Kidney glomerular epithelial cell (primary cell): ENCODE data around the gene MUCL1.
"Not testable (repeated sequence)": the region's sequence is repeated elsewhere in the genome, so short reads cannot be mapped to it uniquely, and the experiment has no call there.

ENCODE experiments used
- DNase-seq: peaks from one replicate; lab custom pipeline; 2025; lab: John Stamatoyannopoulos, UW

The MUCL1 gene

GRCh38 chr12:54853933-54854538 lies at the start of gene MUCL1:
Gene MUCL1 (plus strand): TSS chr12:54854516. CDS start chr12:54854583, 67 bp downstream.
- DNase-seq, result peak; percentile 41

- DNase-seq, result no peak
Measured at GRCh38 chr12:54821676-54822075, 32.6 kb upstream of the MUCL1 start.

- no peak for DNase-seq
Measured at GRCh38 chr12:54824402-54824801, 29.9 kb upstream of the MUCL1 start.

- no peak for DNase-seq
Measured at GRCh38 chr12:54829511-54829910, 24.8 kb upstream of the MUCL1 start.

GRCh38 chr12:54830199-54830598 lies 24.1 kb upstream of the MUCL1 start:
- no peak for DNase-seq

- DNase-seq, result no peak
Measured at GRCh38 chr12:54831631-54832030, 22.7 kb upstream of the MUCL1 start.

GRCh38 chr12:54840244-54840865 lies 14.0 kb upstream of the MUCL1 start:
- no peak for DNase-seq

GRCh38 chr12:54857406-54857805 lies 3.1 kb downstream of the MUCL1 start:
- no peak for DNase-seq

- no peak for DNase-seq
Measured at GRCh38 chr12:54858562-54858961, 4.2 kb downstream of the MUCL1 start.

GRCh38 chr12:54859502-54859901 lies 5.2 kb downstream of the MUCL1 start:
- DNase-seq, result no peak

- DNase-seq, result no peak
Measured at GRCh38 chr12:54861927-54862326, 7.6 kb downstream of the MUCL1 start.

GRCh38 chr12:54863948-54864618 lies 9.8 kb downstream of the MUCL1 start:
- no peak for DNase-seq

GRCh38 chr12:54865683-54866324 lies 11.5 kb downstream of the MUCL1 start:
- DNase-seq, result no peak

- DNase-seq, result no peak
Measured at GRCh38 chr12:54868690-54869089, 14.4 kb downstream of the MUCL1 start.

- DNase-seq, result no peak
Measured at GRCh38 chr12:54870048-54870447, 15.7 kb downstream of the MUCL1 start.

GRCh38 chr12:54870617-54871016 lies 16.3 kb downstream of the MUCL1 start:
- no peak for DNase-seq

GRCh38 chr12:54879150-54879549 lies 24.8 kb downstream of the MUCL1 start:
- no peak for DNase-seq

GRCh38 chr12:54879579-54879978 lies 25.3 kb downstream of the MUCL1 start:
- no peak for DNase-seq

- no peak for DNase-seq
Measured at GRCh38 chr12:54882079-54882478, 27.8 kb downstream of the MUCL1 start.

GRCh38 chr12:54882597-54882996 lies 28.3 kb downstream of the MUCL1 start:
- not testable (repeated sequence) for DNase-seq

- DNase-seq, result not testable (repeated sequence)
Measured at GRCh38 chr12:54888428-54888827, 34.1 kb downstream of the MUCL1 start.

GRCh38 chr12:54890339-54890738 lies 36.0 kb downstream of the MUCL1 start:
- DNase-seq, result no peak
